MCF 10A (cell line): ENCODE measurements around the gene MRPS23. TPM values are rescaled to one million over a fixed set of nuclear protein-coding genes. Genes with fewer than 3 reads are reported as not detected.

ENCODE experiments used
- BruUV-seq: library from RNA; stranded (reverse); fragments of 400-500 nt; replicated peaks from 2 replicates; lab custom pipeline; 2021; lab: Mats Ljungman, UMichigan
- CTCF ChIA-PET: fragments of 300-600 bp; sonication (Branson Sonifier 250); formaldehyde crosslinking; extraction: SDS; loops from one replicate; lab custom pipeline; 2021; ENCODE audit warnings: antibody characterized with exemption, inconsistent platforms; lab: Yijun Ruan, JAX
- POLR2A ChIA-PET: fragments of 300-600, 350-650 bp; sonication (Branson Sonifier 250); formaldehyde crosslinking; extraction: SDS; loops from one replicate; lab custom pipeline; 2020; ENCODE audit warnings: antibody characterized with exemption, inconsistent platforms; lab: Yijun Ruan, JAX
- DNase-seq: peaks from one replicate; pipeline ENCODE4 v3.0.0-alpha.2; 2018; ENCODE audit not compliant: unreplicated experiment
- H3K27ac Mint-ChIP-seq: one replicate; pipeline ENCODE4 v1.8.0; 2022; ENCODE audit warnings: mild to moderate bottlenecking, low read depth, mixed read lengths; ENCODE audit not compliant: unreplicated experiment
- H3K27me3 Mint-ChIP-seq: one replicate; pipeline ENCODE4 v1.8.0; 2022; ENCODE audit warnings: mixed read lengths; ENCODE audit not compliant: insufficient read depth, unreplicated experiment
- H3K36me3 Mint-ChIP-seq: one replicate; pipeline ENCODE4 v1.8.0; 2022; ENCODE audit warnings: mild to moderate bottlenecking, moderate library complexity, mixed read lengths; ENCODE audit not compliant: insufficient read depth, unreplicated experiment
- H3K4me1 Mint-ChIP-seq: one replicate; pipeline ENCODE4 v1.8.0; 2022; ENCODE audit warnings: mixed read lengths; ENCODE audit not compliant: insufficient read depth, unreplicated experiment
- H3K4me3 Mint-ChIP-seq: one replicate; pipeline ENCODE4 v1.8.0; 2022; ENCODE audit warnings: mild to moderate bottlenecking, moderate library complexity, mixed read lengths; ENCODE audit not compliant: unreplicated experiment
- H3K9me3 Mint-ChIP-seq: one replicate; pipeline ENCODE4 v1.8.0; 2022; ENCODE audit warnings: mixed read lengths; ENCODE audit not compliant: unreplicated experiment
- CTCF ChIP-seq: fragments of 200-600 bp; IDR thresholded peaks from one replicate; pipeline ENCODE4 v1.8.0; 2022; ENCODE audit warnings: antibody characterized with exemption, mild to moderate bottlenecking; ENCODE audit not compliant: unreplicated experiment
- intact Hi-C: fragments of 100-400 bp; cut with micrococcal nuclease; formaldehyde crosslinking; loops from 2 replicates; pipeline ENCODE4 v1.14.1; 2022
- total RNA-seq: library from RNA; stranded (reverse); gene quantifications from 2 replicates; pipeline ENCODE4 v1.2.3, GENCODE V29; 2022

The MRPS23 gene
- total RNA-seq, 1 experiment from 2014 or later, result 59.3 TPM

GRCh38 chr17:57839571-57839923, 10.3 kb downstream of the MRPS23 start:
- ChIA-PET POLR2A (interaction anchor here (0.6 to 1.4 kb wide), 3 partner anchors 10 to 710 kb away, joined by 3 to 6 read pairs (median 3); partner anchors contain the start of gene MRPS23), CTCF (interaction anchor here (0.6 to 1.5 kb wide), 4 partner anchors 9 to 113 kb away, joined by 3 to 6 read pairs (median 4); no protein-coding TSS in a partner anchor)
- peaks cover 7% of the 10 kb centered on the region for H3K4me1 Mint-ChIP-seq
- H3K36me3 Mint-ChIP-seq, result peaks cover 70% of the 10 kb centered on the region
- TF ChIP-seq CTCF, result no peak
- no peaks in the 10 kb centered on the region for H3K9me3 Mint-ChIP-seq
- no peak for DNase-seq
- no peak overlapping the region for H3K4me3 Mint-ChIP-seq
- H3K27me3 Mint-ChIP-seq, result no peaks in the 10 kb centered on the region
- BruUV-seq, result no TSS peak
- intact Hi-C loops, result loop anchor here (10.0 kb wide), 1 partner anchor 595 kb away; no protein-coding TSS in a partner anchor
- H3K27ac Mint-ChIP-seq, result no peak overlapping the region

- peaks cover 12% of the 10 kb centered on the region for H3K4me1 Mint-ChIP-seq
- H3K36me3 Mint-ChIP-seq, result peaks cover 64% of the 10 kb centered on the region
- no peaks in the 10 kb centered on the region for H3K9me3 Mint-ChIP-seq
- H3K27me3 Mint-ChIP-seq, result no peaks in the 10 kb centered on the region
- ChIA-PET CTCF (interaction anchor here (0.6 to 1.5 kb wide), 4 partner anchors 10 to 113 kb away, joined by 3 to 6 read pairs (median 4); no protein-coding TSS in a partner anchor), POLR2A (interaction anchor here (0.6 to 1.4 kb wide), 3 partner anchors 10 to 64 kb away, joined by 3 to 6 read pairs (median 3); partner anchors contain the start of gene MRPS23)
- no peak for DNase-seq
- intact Hi-C loops, result loop anchor here (10.0 kb wide), 1 partner anchor 594 kb away; no protein-coding TSS in a partner anchor
- H3K4me3 Mint-ChIP-seq, result no peak overlapping the region
- no peak for TF ChIP-seq CTCF
- no peak overlapping the region for H3K27ac Mint-ChIP-seq
- BruUV-seq, result no TSS peak
Observed at GRCh38 chr17:57838857-57839570, 10.8 kb downstream of the MRPS23 start.

- ChIA-PET POLR2A (no interaction called here), CTCF (interaction anchor here (1.1 to 1.5 kb wide), 2 partner anchors 9 to 10 kb away, joined by 3 to 6 read pairs; no protein-coding TSS in a partner anchor)
- no peak overlapping the region for H3K27ac Mint-ChIP-seq
- TF ChIP-seq CTCF, result no peak
- intact Hi-C loops, result loop anchor here (10.0 kb wide), 1 partner anchor 594 kb away; no protein-coding TSS in a partner anchor
- H3K4me3 Mint-ChIP-seq, result no peak overlapping the region
- no TSS peak for BruUV-seq
- DNase-seq, result no peak
- H3K4me1 Mint-ChIP-seq, result peaks cover 15% of the 10 kb centered on the region
- H3K9me3 Mint-ChIP-seq, result no peaks in the 10 kb centered on the region
- no peaks in the 10 kb centered on the region for H3K27me3 Mint-ChIP-seq
- peaks cover 59% of the 10 kb centered on the region for H3K36me3 Mint-ChIP-seq
Observed at GRCh38 chr17:57838453-57838852, 11.4 kb downstream of the MRPS23 start.

- ChIA-PET POLR2A (interaction anchor here (0.6 to 2.3 kb wide), 3 partner anchors 9 to 21 kb away, joined by 3 to 19 read pairs (median 3); partner anchors contain the start of gene MRPS23), CTCF (interaction anchor here (0.6 to 5.6 kb wide), 13 partner anchors 8 to 725 kb away, joined by 3 to 38 read pairs (median 4); partner anchors contain the start of gene MRPS23)
- H3K4me3 Mint-ChIP-seq, result no peak overlapping the region
- DNase-seq, result no peak
- peak overlapping the region; percentile 40 for H3K27ac Mint-ChIP-seq
- H3K4me1 Mint-ChIP-seq, result peaks cover 15% of the 10 kb centered on the region
- peaks cover 33% of the 10 kb centered on the region for H3K36me3 Mint-ChIP-seq
- intact Hi-C loops, result loop anchor here (10.0 kb wide), 1 partner anchor 591 kb away; no protein-coding TSS in a partner anchor
- H3K9me3 Mint-ChIP-seq, result no peaks in the 10 kb centered on the region
- no TSS peak for BruUV-seq
- no peaks in the 10 kb centered on the region for H3K27me3 Mint-ChIP-seq
- TF ChIP-seq CTCF, result no peak
Observed at GRCh38 chr17:57835333-57835900, 14.4 kb downstream of the MRPS23 start.
